Activated T-cell treated with anti-CD3 and anti-CD28 coated beads, Interleukin-2, amount 50 U/mL, for 72 hours (primary cell): ENCODE measurements around the gene TCF7. TPM values are rescaled to one million over a fixed set of nuclear protein-coding genes. Genes with fewer than 3 reads are reported as not detected.
A peak's percentile ranks its signal among the peaks of the same experiment; 100 is the strongest.

Experiments
- ATAC-seq, 2 donors: fragments of 150-1000 bp; cut with Tn5 transposase; replicated peaks in 1 of 2; 2 replicates each; pipeline ENCODE4 v1.10.0; 2021; ENCODE audit warnings: moderate library complexity in 2 of 2, mild to moderate bottlenecking in 1 of 2
- DNase-seq, 2 donors: peaks; one replicate each; pipeline ENCODE4 v3.0.0; 2021 to 2022; ENCODE audit warnings: mixed read lengths in 1 of 2
- H3K27ac Mint-ChIP-seq: one replicate; pipeline ENCODE4 v1.8.0; 2022; ENCODE audit warnings: mild to moderate bottlenecking, moderate library complexity, mixed read lengths
- H3K27me3 Mint-ChIP-seq: one replicate; pipeline ENCODE4 v1.8.0; 2022; ENCODE audit warnings: low read depth, mixed read lengths
- H3K36me3 Mint-ChIP-seq, 2 donors: one replicate each; pipeline ENCODE4 v1.8.0; 2022; ENCODE audit warnings: mixed read lengths in 2 of 2, mild to moderate bottlenecking in 1 of 2; ENCODE audit not compliant: insufficient read depth in 2 of 2
- H3K4me1 Mint-ChIP-seq: one replicate; pipeline ENCODE4 v1.8.0; 2022; ENCODE audit warnings: low read depth, mixed read lengths
- H3K4me3 Mint-ChIP-seq, 2 donors: one replicate each; pipeline ENCODE4 v1.8.0; 2022; ENCODE audit warnings: mild to moderate bottlenecking in 2 of 2, mixed read lengths in 2 of 2, moderate library complexity in 2 of 2
- H3K9me3 Mint-ChIP-seq, 2 donors: one replicate each; pipeline ENCODE4 v1.8.0; 2022; ENCODE audit warnings: mixed read lengths in 2 of 2
- total RNA-seq, 2 donors: library from RNA; stranded (reverse); gene quantifications; one replicate each; pipeline ENCODE4 v1.2.3, GENCODE V29; 2022

Gene TCF7
- total RNA-seq, 2 donors from 2014 or later = 142 to 265 TPM

DNA sequence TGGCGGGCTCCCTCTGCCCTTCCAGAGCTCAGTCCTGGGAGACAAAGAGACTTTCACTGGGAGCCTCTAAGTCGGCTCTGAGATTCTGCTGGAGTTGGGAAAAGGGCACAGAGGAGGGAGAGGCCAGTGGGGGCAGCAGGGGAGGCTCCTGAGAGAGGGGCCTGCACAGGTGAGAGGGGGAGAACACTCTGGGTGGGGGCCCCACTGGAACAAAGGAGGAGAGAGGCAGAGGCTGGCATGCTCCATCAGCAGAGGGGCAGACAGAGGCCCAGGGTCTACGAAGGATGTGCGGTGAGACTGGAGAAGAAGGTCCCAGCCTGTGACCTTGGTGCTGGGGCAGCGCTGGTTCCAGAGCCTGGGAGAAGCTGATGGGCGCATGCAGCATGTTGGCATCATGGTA, 8.9 kb downstream of the TCF7 start:
- DNase-seq (no peak), ATAC-seq (no peak)
- Mint-ChIP-seq H3K27me3 (no peaks in the 10 kb centered on the region), H3K4me3 (peak overlapping the region; percentile 78 to 87), H3K36me3 (peaks cover 6 to 37% of the 10 kb centered on the region in 2 donors), H3K4me1 (peaks cover 97% of the 10 kb centered on the region), H3K27ac (peak overlapping the region; percentile 27), H3K9me3 (no peaks in the 10 kb centered on the region)

GRCh38 chr5:134124289-134125038, 10.0 kb downstream of the TCF7 start:
- H3K4me3 Mint-ChIP-seq = peak overlapping the region; percentile 78 to 87

DNA sequence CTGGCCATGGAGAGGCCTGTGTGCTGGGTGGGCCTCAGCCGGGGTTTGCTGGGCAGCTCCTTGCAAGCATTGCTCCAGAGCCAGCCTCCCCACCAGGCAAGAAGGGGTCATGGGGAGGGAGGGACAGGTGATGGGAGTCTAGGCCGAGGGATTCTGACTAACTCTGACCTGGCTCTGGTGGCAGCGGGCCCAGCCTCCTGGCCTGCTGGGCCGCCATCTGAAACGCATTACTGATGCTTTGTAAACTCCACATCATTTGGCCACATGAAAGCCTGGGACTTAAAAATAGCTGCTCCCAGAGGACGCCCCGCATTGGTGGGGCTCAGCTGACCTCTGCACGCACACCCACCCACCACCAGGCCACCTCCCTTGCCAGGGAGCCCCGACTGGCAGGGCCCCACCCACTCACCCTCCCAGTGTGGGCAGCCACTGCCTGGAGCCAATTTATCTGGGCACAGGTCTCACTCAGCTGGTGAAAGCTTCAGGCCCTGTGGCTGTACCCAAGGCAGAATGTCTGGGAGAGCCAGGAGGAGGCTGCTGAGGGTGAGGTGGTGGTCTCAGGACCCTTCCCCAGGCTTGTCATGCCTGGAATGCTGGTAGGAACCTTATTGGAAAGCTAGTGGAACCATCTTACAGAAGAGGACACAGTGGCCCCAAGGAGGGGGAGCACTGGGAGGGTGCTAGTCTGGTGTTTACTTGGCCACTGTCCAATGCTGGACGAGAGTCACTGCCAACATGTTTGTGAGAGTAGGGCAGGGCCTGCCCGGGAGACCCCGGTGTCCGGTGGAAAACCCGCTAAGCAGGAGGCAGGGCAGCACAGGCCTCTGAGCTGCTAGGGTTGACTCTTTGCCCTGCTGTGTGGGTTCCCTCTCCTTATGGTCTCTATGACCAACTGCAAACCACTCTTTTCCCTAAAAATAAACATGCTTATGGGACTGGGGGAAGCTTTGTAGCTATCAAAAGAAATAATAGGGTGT, 10.8 kb downstream of the TCF7 start:
- Mint-ChIP-seq H3K9me3 (no peaks in the 10 kb centered on the region), H3K27me3 (no peaks in the 10 kb centered on the region), H3K4me1 (peaks cover 97% of the 10 kb centered on the region), H3K36me3 (peaks cover 8 to 20% of the 10 kb centered on the region in 2 donors), H3K27ac (peak overlapping the region; percentile 77), H3K4me3 (peak overlapping the region; percentile 87 to 92)
- peak; percentile 53 to 65 for DNase-seq
- ATAC-seq = peak; percentile 19 to 23

More at GRCh38 chr5:134124289-134125038, 10.0 kb downstream of the TCF7 start:
- Mint-ChIP-seq H3K27ac (peak overlapping the region; percentile 14), H3K27me3 (no peaks in the 10 kb centered on the region), H3K4me1 (peaks cover 97% of the 10 kb centered on the region), H3K9me3 (no peaks in the 10 kb centered on the region), H3K36me3 (peaks cover 8 to 28% of the 10 kb centered on the region in 2 donors)
- DNase-seq (no peak), ATAC-seq (no peak)

GRCh38 chr5:134127376-134127861, 12.9 kb downstream of the TCF7 start:
- peaks cover 100% of the 10 kb centered on the region for H3K4me1 Mint-ChIP-seq
- peak; percentile 17 to 42 for ATAC-seq
- H3K4me3 Mint-ChIP-seq = peak overlapping the region; percentile 87 to 92
- H3K36me3 Mint-ChIP-seq = peaks cover 5 to 16% of the 10 kb centered on the region in 2 donors
- H3K27ac Mint-ChIP-seq = peak overlapping the region; percentile 76
- no peaks in the 10 kb centered on the region for H3K9me3 Mint-ChIP-seq
- H3K27me3 Mint-ChIP-seq = no peaks in the 10 kb centered on the region
- DNase-seq = peak; percentile 60 to 66

DNA sequence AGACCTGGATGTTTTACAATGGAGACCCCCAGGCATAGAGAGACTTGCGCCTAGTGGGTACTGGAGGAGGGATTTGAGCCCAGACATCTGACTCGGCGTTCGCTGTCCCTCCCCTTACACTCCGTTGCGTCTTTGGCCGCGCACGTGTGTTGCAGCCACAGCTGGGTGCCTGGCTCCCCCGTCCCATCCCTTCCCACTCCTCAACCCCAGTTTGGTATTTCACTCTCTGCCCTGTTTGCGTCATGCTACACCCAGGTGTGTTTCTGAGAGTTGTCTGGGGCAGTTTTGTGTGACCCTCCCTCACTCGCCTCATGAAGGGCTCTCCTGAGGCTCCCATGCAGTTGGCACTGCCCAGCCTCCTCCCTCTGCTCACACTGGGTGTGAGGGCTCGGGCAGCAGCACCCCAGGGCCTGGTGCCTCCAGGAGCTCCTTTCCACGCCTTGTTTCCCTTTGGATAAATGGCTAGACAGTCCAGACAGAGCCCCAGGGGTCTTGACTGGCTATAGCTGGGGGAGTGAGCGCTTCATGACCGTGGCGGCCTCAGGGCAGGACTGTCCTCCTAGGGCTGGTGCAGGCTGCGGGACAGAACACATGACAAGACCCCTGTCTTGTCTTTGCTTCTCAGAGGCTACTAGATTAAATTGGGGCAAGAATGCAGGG, 13.6 kb downstream of the TCF7 start:
- Mint-ChIP-seq H3K36me3 (peaks cover 5 to 20% of the 10 kb centered on the region in 2 donors), H3K27ac (peak overlapping the region; percentile 87), H3K4me3 (peak overlapping the region; percentile 87 to 92), H3K27me3 (no peaks in the 10 kb centered on the region), H3K9me3 (no peaks in the 10 kb centered on the region), H3K4me1 (peaks cover 100% of the 10 kb centered on the region)
- peak in 1 of 2 donors; percentile 8 for ATAC-seq
- DNase-seq = peak; percentile 54 to 57

DNA sequence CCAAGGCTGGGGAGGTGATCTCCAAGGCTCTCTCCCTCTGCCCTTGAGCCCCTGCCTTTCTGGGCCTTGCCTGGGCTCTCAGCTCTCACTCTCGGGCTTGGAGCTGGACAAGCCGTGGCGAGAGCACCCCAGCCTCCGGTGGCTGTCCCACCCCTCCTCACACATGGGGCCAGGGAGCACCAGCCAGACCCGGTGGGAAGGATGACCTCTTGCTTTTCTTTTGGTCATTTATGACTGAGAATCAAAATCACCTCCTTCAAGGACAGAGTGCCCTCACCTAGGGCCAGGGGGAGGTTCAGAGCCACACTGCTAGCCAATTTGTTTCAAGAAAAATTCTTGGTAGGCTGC, 14.1 kb downstream of the TCF7 start:
- peaks cover 100% of the 10 kb centered on the region for H3K4me1 Mint-ChIP-seq
- no peak for DNase-seq
- no peaks in the 10 kb centered on the region for H3K9me3 Mint-ChIP-seq
- H3K27ac Mint-ChIP-seq = peak overlapping the region; percentile 87
- ATAC-seq = no peak
- peak overlapping the region; percentile 87 to 92 for H3K4me3 Mint-ChIP-seq
- H3K36me3 Mint-ChIP-seq = peaks cover 5 to 18% of the 10 kb centered on the region in 2 donors
- no peaks in the 10 kb centered on the region for H3K27me3 Mint-ChIP-seq

GRCh38 chr5:134129411-134130238, 15.1 kb downstream of the TCF7 start:
- DNase-seq = peak in 1 of 2 donors; percentile 50
- Mint-ChIP-seq H3K36me3 (peaks cover 7 to 20% of the 10 kb centered on the region in 2 donors), H3K9me3 (no peaks in the 10 kb centered on the region), H3K27ac (peak overlapping the region; percentile 84), H3K4me3 (peak overlapping the region; percentile 87 to 92), H3K27me3 (no peaks in the 10 kb centered on the region), H3K4me1 (peaks cover 100% of the 10 kb centered on the region)
- ATAC-seq = no peak

DNA sequence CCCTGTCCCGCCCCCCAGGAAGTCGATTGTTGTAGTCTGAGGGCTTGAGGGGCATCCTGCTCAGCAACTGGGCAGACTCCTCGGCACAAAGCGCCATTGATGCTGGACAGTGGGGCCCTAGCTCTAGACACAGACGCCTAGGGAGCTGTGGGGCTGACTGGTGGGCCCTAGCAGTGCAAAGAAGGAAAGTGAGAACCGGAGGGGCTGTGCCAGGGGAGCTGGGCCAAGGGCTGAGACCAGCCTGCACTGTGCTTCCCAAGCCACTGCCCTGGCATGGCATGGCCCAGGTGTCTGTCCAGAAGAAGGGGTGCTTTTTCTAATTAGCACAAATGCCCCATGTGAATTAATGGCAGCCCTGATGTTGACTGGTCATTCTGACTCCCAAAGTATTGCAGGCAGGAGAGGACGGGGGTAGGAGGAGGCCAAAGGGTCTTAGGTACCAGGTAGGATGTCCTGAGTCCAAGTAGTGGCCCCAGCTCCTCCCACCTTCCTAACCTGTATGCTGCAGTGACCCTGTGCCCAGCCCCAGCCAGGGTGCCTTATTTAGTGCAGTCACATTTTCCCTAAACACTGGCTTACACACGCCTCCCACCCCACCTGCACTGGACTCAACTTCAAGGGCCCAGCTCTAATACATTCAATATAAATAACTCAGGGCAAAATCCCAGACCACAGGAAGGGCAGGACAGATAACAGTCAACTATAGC, 15.9 kb downstream of the TCF7 start:
- H3K4me3 Mint-ChIP-seq = peak overlapping the region; percentile 87 to 92

DNA sequence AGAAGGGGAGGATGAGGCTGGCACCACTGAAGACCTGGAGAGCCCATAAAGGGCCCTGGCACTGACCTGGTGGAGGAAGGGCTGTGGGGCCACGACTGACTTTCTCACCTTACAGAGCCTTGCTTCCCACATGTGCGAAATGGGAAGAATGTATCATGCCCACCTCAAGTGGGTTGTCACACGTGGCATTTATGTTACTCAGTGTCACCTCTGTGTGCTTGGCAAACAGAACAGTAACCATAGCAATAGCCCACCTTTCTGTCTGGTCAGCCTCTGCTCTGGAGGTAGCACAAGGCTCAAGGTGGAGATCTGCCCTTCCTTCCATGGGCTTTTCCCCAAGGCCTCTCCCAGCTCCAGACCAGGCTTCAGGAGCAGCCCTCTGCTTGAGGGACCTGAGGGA, 16.7 kb downstream of the TCF7 start:
- H3K36me3 Mint-ChIP-seq = peaks cover 17 to 29% of the 10 kb centered on the region in 2 donors
- peak overlapping the region; percentile 87 to 92 for H3K4me3 Mint-ChIP-seq
- peaks cover 100% of the 10 kb centered on the region for H3K4me1 Mint-ChIP-seq
- no peaks in the 10 kb centered on the region for H3K9me3 Mint-ChIP-seq
- DNase-seq (peak; percentile 55 to 73), ATAC-seq (peak; percentile 41 to 51)
- no peaks in the 10 kb centered on the region for H3K27me3 Mint-ChIP-seq
- peak overlapping the region; percentile 67 for H3K27ac Mint-ChIP-seq

More for the DNA sequence above, 15.9 kb downstream of the TCF7 start:
- DNase-seq (no peak), ATAC-seq (no peak)
- Mint-ChIP-seq H3K27ac (peak overlapping the region; percentile 67), H3K9me3 (no peaks in the 10 kb centered on the region), H3K4me1 (peaks cover 100% of the 10 kb centered on the region), H3K27me3 (no peaks in the 10 kb centered on the region), H3K36me3 (peaks cover 11 to 25% of the 10 kb centered on the region in 2 donors)

DNA sequence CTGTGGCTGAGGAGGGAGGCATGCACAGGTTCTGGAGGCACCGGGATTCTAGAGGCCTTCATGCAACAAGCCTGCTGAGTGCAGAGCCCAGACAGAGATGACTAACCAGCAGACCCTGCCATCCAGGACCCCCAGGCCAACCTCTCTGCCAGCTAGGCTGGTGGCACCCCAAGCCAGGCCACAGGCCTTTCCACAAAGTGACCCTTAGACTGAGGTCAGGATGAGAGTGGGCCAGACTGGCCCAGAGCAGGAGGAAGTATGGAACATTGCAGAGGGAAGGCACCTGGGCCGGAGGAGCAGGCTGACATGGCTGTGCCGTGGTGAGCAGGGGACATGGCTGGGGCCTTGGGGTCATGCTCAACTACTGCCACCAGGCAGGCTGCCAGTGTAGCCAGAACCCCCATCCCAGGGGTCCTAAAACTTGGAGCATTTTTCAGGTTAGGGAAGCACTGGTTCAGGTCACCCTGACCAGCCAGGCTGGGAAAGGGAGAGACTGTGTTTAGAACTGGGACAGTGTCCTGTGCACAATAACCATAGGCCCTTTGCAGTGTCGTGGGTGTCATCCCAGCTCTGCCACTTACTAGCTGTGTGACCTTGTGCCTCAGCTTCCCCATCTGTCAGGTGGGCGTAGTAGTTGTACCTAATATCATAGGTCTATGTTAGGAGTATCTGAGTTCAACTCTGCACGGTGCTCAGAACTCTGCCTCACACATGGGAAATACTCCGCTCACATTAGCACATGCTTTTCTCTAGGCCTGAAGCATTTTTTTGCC, 17.3 kb downstream of the TCF7 start:
- peak overlapping the region; percentile 67 for H3K27ac Mint-ChIP-seq
- peak in 1 of 2 donors; percentile 40 for DNase-seq
- peaks cover 100% of the 10 kb centered on the region for H3K4me1 Mint-ChIP-seq
- H3K9me3 Mint-ChIP-seq = no peaks in the 10 kb centered on the region
- ATAC-seq = peak; percentile 6 to 17
- H3K4me3 Mint-ChIP-seq = peak overlapping the region; percentile 87 to 92
- no peaks in the 10 kb centered on the region for H3K27me3 Mint-ChIP-seq
- peaks cover 17 to 24% of the 10 kb centered on the region in 2 donors for H3K36me3 Mint-ChIP-seq
